Activated B cell treated with CpG ODN at 0.5 μM for 24 hours (primary cell): Measurements from ENCODE around the gene PRR13. TPM values are rescaled to one million over a fixed set of nuclear protein-coding genes. Genes with fewer than 3 reads are reported as not detected.

ENCODE experiments used
- ATAC-seq: fragments of 200-7000 bp; cut with Tn5 transposase; one replicate; pipeline ENCODE4 v1.10.0; 2021; ENCODE audit warnings: low read depth, mild to moderate bottlenecking, moderate library complexity
- CTCF ChIA-PET: fragments of 350-600 bp; sonication (Branson Sonifier 250); formaldehyde crosslinking; loops from one replicate; lab custom pipeline; 2021; ENCODE audit warnings: antibody characterized with exemption; lab: Charles Lee
- POLR2A ChIA-PET: fragments of 350-600 bp; sonication (Branson Sonifier 250); formaldehyde crosslinking; loops from one replicate; lab custom pipeline; 2021; ENCODE audit warnings: antibody characterized with exemption; lab: Charles Lee
- DNase-seq: peaks from one replicate; pipeline ENCODE4 v3.0.0; 2022
- H3K27ac Mint-ChIP-seq: one replicate; pipeline ENCODE4 v1.8.0; 2020; ENCODE audit warnings: mixed read lengths
- H3K27me3 Mint-ChIP-seq: one replicate; pipeline ENCODE4 v1.8.0; 2021; ENCODE audit warnings: mixed read lengths
- H3K36me3 Mint-ChIP-seq: one replicate; pipeline ENCODE4 v1.8.0; 2021; ENCODE audit warnings: low read depth, mixed read lengths
- H3K4me1 Mint-ChIP-seq: one replicate; pipeline ENCODE4 v1.8.0; 2021; ENCODE audit warnings: mixed read lengths
- H3K4me3 Mint-ChIP-seq: one replicate; pipeline ENCODE4 v1.8.0; 2020; ENCODE audit warnings: mild to moderate bottlenecking, mixed read lengths
- H3K9me3 Mint-ChIP-seq: one replicate; pipeline ENCODE4 v1.8.0; 2020; ENCODE audit warnings: mixed read lengths
- intact Hi-C: fragments of 100-400 bp; cut with micrococcal nuclease; formaldehyde crosslinking; loops from one replicate; pipeline ENCODE4 v1.15.1; 2024
- total RNA-seq: library from RNA; stranded (reverse); gene quantifications from 2 replicates; pipeline ENCODE4 v1.2.3, GENCODE V29; 2022
- TF ChIP-seq, protein P1 (sequence below): fragments of 200-600 bp; IDR thresholded peaks from one replicate; pipeline ENCODE4 v1.8.0; 2022; ENCODE audit warnings: antibody characterized with exemption, mild to moderate bottlenecking

Gene PRR13
- total RNA-seq, 1 donor from 2014 or later: 266 TPM

DNA sequence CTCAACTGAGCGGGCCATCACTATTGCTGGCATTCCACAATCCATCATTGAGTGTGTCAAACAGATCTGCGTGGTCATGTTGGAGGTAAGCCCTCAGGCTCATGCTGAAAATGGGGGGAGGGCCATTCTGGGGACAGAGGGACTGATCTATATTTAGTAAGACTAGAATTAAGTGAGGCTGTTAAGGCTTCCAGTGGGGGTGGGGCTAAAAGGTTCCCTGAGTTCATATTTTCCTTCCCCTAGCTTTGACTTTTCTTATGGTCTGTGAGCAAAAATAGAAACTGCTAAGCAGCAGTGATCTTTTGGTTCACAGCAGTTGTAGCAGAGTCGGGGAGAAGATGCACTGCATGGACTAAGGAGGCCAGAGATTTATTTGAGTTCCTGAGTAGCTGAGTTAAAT is 19.5 kb downstream of the PRR13 start:
- POLR2A ChIA-PET: interaction anchor here (1.0 to 1.2 kb wide), 2 partner anchors 8 to 14 kb away, joined by 4 to 7 read pairs; no protein-coding TSS in a partner anchor
- intact Hi-C loops: no loop called here
- Mint-ChIP-seq H3K27me3 (no peaks in the 10 kb centered on the region), H3K9me3 (no peaks in the 10 kb centered on the region), H3K4me3 (no peak overlapping the region), H3K36me3 (peaks cover 93% of the 10 kb centered on the region), H3K4me1 (peaks cover 13% of the 10 kb centered on the region), H3K27ac (no peak overlapping the region)
- CTCF ChIA-PET: no interaction called here
- ATAC-seq (no peak), DNase-seq (no peak)
- TF ChIP-seq, protein P1, sequence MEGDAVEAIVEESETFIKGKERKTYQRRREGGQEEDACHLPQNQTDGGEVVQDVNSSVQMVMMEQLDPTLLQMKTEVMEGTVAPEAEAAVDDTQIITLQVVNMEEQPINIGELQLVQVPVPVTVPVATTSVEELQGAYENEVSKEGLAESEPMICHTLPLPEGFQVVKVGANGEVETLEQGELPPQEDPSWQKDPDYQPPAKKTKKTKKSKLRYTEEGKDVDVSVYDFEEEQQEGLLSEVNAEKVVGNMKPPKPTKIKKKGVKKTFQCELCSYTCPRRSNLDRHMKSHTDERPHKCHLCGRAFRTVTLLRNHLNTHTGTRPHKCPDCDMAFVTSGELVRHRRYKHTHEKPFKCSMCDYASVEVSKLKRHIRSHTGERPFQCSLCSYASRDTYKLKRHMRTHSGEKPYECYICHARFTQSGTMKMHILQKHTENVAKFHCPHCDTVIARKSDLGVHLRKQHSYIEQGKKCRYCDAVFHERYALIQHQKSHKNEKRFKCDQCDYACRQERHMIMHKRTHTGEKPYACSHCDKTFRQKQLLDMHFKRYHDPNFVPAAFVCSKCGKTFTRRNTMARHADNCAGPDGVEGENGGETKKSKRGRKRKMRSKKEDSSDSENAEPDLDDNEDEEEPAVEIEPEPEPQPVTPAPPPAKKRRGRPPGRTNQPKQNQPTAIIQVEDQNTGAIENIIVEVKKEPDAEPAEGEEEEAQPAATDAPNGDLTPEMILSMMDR: no peak

DNA sequence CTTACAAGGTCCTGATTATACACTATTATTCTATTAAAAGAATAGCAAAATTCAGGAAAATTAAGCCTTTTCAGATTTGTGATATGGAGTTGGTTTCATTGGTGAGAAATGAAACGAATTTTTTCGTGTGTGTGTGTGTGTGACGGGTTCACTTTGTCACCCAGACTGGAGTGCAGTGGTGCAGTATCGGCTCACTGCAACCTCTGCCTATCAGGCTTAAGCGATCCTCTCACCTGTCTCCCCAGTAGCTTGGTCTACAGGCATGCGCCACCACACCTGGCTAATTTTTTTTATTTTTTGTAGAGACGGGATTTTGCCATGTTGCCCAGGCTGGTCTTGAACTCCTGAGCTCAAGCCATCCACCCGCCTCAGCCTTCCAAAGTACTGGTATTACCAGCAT is 20.1 kb downstream of the PRR13 start:
- TF ChIP-seq, protein P1: no peak
- Mint-ChIP-seq H3K4me3 (no peak overlapping the region), H3K4me1 (peaks cover 13% of the 10 kb centered on the region), H3K36me3 (peaks cover 93% of the 10 kb centered on the region), H3K27me3 (no peaks in the 10 kb centered on the region), H3K9me3 (no peaks in the 10 kb centered on the region), H3K27ac (no peak overlapping the region)
- no peak for DNase-seq
- intact Hi-C loops: no loop called here
- no peak for ATAC-seq
- CTCF ChIA-PET: interaction anchor here (0.6 kb wide), 1 partner anchor 27 kb away, joined by 4 read pairs; no protein-coding TSS in a partner anchor
- POLR2A ChIA-PET: interaction anchor here (1.0 to 1.2 kb wide), 2 partner anchors 9 to 14 kb away, joined by 4 to 7 read pairs; no protein-coding TSS in a partner anchor

DNA sequence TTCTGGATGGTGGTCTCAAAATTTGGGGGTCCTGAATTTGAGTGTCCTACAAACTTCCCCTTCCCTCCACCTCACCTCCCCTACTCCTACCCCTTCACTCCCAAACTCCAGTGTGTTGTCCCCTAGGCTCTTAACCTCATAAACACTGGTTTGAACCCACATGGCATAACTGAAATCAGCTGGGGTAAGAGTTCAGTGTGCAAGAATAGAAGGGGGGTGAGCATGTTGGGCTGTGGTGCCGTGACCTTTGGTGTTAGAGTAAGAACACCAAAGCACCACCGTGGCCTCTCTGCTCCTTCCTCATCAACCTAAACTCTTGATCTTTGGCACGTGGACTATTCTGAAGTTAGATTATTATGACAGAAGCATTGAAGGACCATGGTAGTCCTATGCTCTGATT is 21.4 kb downstream of the PRR13 start:
- TF ChIP-seq, protein P1: no peak
- Mint-ChIP-seq H3K4me3 (no peak overlapping the region), H3K9me3 (no peaks in the 10 kb centered on the region), H3K36me3 (peaks cover 98% of the 10 kb centered on the region), H3K4me1 (peaks cover 13% of the 10 kb centered on the region), H3K27me3 (no peaks in the 10 kb centered on the region), H3K27ac (no peak overlapping the region)
- POLR2A ChIA-PET: no interaction called here
- intact Hi-C loops: no loop called here
- ATAC-seq (no peak), DNase-seq (no peak)
- CTCF ChIA-PET: no interaction called here

DNA sequence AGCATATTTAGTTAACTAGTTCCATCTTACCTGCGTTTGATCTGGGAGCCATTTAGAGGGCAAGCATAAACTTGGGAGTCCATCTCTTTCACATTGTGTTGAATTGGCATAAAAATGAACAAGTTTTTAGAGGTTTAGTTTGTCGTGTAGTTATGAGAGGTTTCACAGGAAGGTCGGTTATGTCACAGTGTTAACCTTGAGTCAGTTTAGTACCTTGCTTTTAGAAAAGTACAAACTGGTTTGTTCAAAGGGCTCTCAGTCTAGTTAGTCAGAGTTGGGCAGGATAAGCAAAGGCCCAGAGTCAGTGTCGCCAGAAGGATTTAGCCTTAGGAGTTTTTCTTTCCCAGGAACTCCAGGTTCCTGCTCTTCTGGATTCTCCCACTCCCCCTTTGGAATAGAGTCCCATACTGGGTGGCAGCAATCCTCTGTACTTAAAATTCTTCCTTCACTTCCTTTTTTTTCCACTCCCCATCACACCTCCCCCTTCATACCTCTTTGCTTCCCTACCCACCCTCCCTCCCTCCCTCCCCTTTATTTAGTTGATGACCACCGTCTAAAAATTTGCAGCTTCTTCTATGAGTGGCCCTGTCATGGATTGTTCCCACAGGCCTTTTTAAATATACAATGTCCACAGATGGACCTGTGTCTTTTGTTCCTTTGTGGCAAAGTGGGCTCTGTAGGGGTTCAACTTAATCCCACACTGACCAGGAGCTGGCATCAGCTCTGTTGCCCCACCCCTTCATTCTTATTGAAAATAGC is 22.4 kb downstream of the PRR13 start:
- ATAC-seq (no peak), DNase-seq (no peak)
- H3K36me3 Mint-ChIP-seq: peaks cover 97% of the 10 kb centered on the region
- no peaks in the 10 kb centered on the region for H3K9me3 Mint-ChIP-seq
- no peaks in the 10 kb centered on the region for H3K27me3 Mint-ChIP-seq
- ChIA-PET POLR2A (interaction anchor here (0.5 to 1.0 kb wide), 4 partner anchors 10 to 242 kb away, joined by 3 to 4 read pairs (median 3); partner anchors contain the start of gene TARBP2), CTCF (no interaction called here)
- H3K4me1 Mint-ChIP-seq: peaks cover 13% of the 10 kb centered on the region
- intact Hi-C loops: no loop called here
- no peak overlapping the region for H3K4me3 Mint-ChIP-seq
- no peak overlapping the region for H3K27ac Mint-ChIP-seq
- TF ChIP-seq, protein P1: no peak

DNA sequence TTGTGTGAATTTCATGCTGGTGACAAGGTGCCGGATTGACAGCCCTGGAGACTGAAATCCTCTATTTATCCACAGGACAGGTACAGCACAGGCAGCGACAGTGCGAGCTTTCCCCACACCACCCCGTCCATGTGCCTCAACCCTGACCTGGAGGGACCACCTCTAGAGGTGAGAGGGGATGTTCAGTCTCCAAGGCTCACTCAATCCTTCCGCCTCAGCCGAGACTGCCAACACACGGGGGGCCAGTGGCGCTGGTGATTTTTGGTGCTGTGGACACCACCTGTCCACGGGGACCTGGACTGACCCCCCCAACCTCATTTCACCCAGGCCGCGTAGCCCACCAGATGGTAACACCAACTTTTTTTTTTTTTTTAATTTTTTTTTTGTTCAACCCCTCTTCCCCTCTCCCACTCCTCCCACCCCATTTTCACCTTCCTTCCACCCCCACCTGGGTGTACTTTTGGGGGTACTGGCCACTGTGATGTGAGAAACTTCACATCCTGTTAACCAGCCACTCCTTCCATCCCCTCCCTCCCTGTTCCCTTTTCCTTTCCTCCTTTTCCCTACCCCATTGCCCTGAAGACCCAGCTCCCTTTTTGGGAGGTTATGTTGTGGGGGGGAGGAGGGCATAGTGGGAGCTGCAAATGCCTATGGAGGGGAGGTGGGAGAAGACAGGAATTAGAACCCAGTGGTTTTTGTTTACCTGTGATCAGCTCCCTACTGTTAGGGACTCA is 23.3 kb downstream of the PRR13 start:
- ATAC-seq (no peak), DNase-seq (no peak)
- Mint-ChIP-seq H3K36me3 (peaks cover 96% of the 10 kb centered on the region), H3K4me3 (no peak overlapping the region), H3K9me3 (no peaks in the 10 kb centered on the region), H3K27ac (no peak overlapping the region), H3K4me1 (peaks cover 13% of the 10 kb centered on the region), H3K27me3 (no peaks in the 10 kb centered on the region)
- TF ChIP-seq, protein P1: no peak
- ChIA-PET POLR2A (interaction anchor here (0.5 to 1.0 kb wide), 3 partner anchors 9 to 243 kb away, joined by 3 to 4 read pairs (median 3); partner anchors contain the start of gene TARBP2), CTCF (interaction anchor here (1.2 kb wide), 1 partner anchor 113 kb away, joined by 3 read pairs; no protein-coding TSS in a partner anchor)
- intact Hi-C loops: no loop called here
